Umbilical cord (tissue), 2 donors: Measurements from ENCODE around the gene HIGD1B. TPM values are rescaled to one million over a fixed set of nuclear protein-coding genes. Genes with fewer than 3 reads are reported as not detected.

Experiments
- DNase-seq: peaks from one replicate; pipeline ENCODE4 v3.0.0-alpha.2; 2015; ENCODE audit warnings: low spot score
- total RNA-seq: library from RNA; depleted of rRNA; stranded (reverse); fragments of >200 nt; gene quantifications from one replicate; pipeline ENCODE4 v1.2.3, GENCODE V29; 2014; ENCODE audit warnings: low replicate concordance; ENCODE audit not compliant: insufficient read depth

HIGD1B gene
- total RNA-seq, 1 donor from 2014 or later, result not detected

GRCh38 chr17:44878627-44879221 is 31.0 kb downstream of the HIGD1B start:
- peak; percentile 45 for DNase-seq

- no peak for DNase-seq
Measured at GRCh38 chr17:44879376-44879775, 31.7 kb downstream of the HIGD1B start.

- no peak for DNase-seq
Measured at GRCh38 chr17:44880062-44880461, 32.4 kb downstream of the HIGD1B start.

- DNase-seq, result peak; percentile 13
Measured at GRCh38 chr17:44881145-44881544, 33.5 kb downstream of the HIGD1B start.

GRCh38 chr17:44884941-44885340 is 37.3 kb downstream of the HIGD1B start:
- DNase-seq, result no peak

- no peak for DNase-seq
Measured at GRCh38 chr17:44887016-44887415, 39.3 kb downstream of the HIGD1B start.

GRCh38 chr17:44887971-44888954 is 40.6 kb downstream of the HIGD1B start:
- no peak for DNase-seq

GRCh38 chr17:44889003-44889402 is 41.3 kb downstream of the HIGD1B start:
- no peak for DNase-seq

- no peak for DNase-seq
Measured at GRCh38 chr17:44892250-44892649, 44.6 kb downstream of the HIGD1B start.

- DNase-seq, result no peak
Measured at GRCh38 chr17:44894642-44895041, 47.0 kb downstream of the HIGD1B start.

GRCh38 chr17:44898768-44899073 is 51.0 kb downstream of the HIGD1B start:
- DNase-seq, result no peak

GRCh38 chr17:44899074-44899782 is 51.5 kb downstream of the HIGD1B start, which contains the start of gene EFTUD2:
Gene EFTUD2, minus strand, starts transcription at chr17:44899445. Its CDS starts 4,924 bp downstream, at chr17:44894521.
- DNase-seq, result peak; percentile 93

Other genes with a start within 250 kb of the HIGD1B start
- 8.9 TPM for gene MEIOC, start 191.4 kb upstream of the HIGD1B start, total RNA-seq
- gene CCDC43, start 158.1 kb upstream of the HIGD1B start, total RNA-seq, result 31.1 TPM
- 5.1 TPM for gene DBF4B, start 139.2 kb upstream of the HIGD1B start, total RNA-seq
- gene ADAM11, start 88.9 kb upstream of the HIGD1B start, total RNA-seq, result 1.4 TPM
- gene GJC1, start 17.6 kb upstream of the HIGD1B start, total RNA-seq, result 22.4 TPM
- 57.8 TPM for gene EFTUD2, start 51.6 kb downstream of the HIGD1B start, total RNA-seq
- 6.7 TPM for gene GFAP, start 67.6 kb downstream of the HIGD1B start, total RNA-seq
- gene KIF18B, start 99.9 kb downstream of the HIGD1B start, total RNA-seq, result 1.4 TPM
- gene C1QL1, start 120.4 kb downstream of the HIGD1B start, total RNA-seq, result not detected
- 14.9 TPM for gene DCAKD, start 203.7 kb downstream of the HIGD1B start, total RNA-seq
- gene NMT1, start 213.4 kb downstream of the HIGD1B start, total RNA-seq, result 55.1 TPM